SK-N-SH (cell line): Measurements from ENCODE around the gene PHF1. TPM values are rescaled to one million over a fixed set of nuclear protein-coding genes. Genes with fewer than 3 reads are reported as not detected.
A peak's percentile ranks its signal among the peaks of the same experiment; 100 is the strongest.

Source experiments
- CTCF ChIA-PET: fragments of 300-600, 350-600 bp; formaldehyde crosslinking; extraction: SDS; loops from one replicate; lab custom pipeline; 2021; lab: Yijun Ruan, JAX
- POLR2A ChIA-PET: fragments of 350-600 bp; sonication (Branson Sonifier 250); formaldehyde crosslinking; extraction: SDS; loops from one replicate; lab custom pipeline; 2020; ENCODE audit warnings: antibody characterized with exemption, inconsistent platforms; lab: Yijun Ruan, JAX
- DNase-seq: peaks from one replicate; pipeline ENCODE4 v3.0.0; 2012
- H2AFZ ChIP-seq: fragments of 200-600 bp; sonication (generic); 2 replicates; pipeline ENCODE4 v1.8.1; 2016; ENCODE audit warnings: antibody characterized with exemption, mild to moderate bottlenecking, low read depth
- H3F3A ChIP-seq: fragments of 200-600 bp; sonication (generic); replicated peaks from 2 replicates; pipeline ENCODE3; 2016; ENCODE audit warnings: antibody characterized with exemption, mild to moderate bottlenecking; ENCODE audit not compliant: insufficient read depth
- H3K27ac ChIP-seq, 2 experiments: fragments of 200-500 bp in 1 of 2; fragments of 200-600 bp in 1 of 2; sonication (Bioruptor generic) in 1 of 2; sonication (generic), shearing (Covaris generic) in 1 of 2; 2 replicates each; pipeline versions ENCODE4 v1.5.1 to v1.6.1; 2014 to 2016; ENCODE audit warnings: low read depth in 2 of 2, inconsistent platforms in 1 of 2, low read length in 1 of 2, mild to moderate bottlenecking in 1 of 2, mixed read lengths in 1 of 2
- H3K27me3 ChIP-seq: fragments of 200-600 bp; sonication (generic), shearing (Covaris generic); 2 replicates; pipeline ENCODE4 v1.6.1; 2016; ENCODE audit warnings: mixed run types; ENCODE audit not compliant: insufficient read depth
- H3K36me3 ChIP-seq, 2 experiments: fragments of 200-500 bp in 1 of 2; fragments of 200-600 bp in 1 of 2; sonication (Bioruptor generic) in 1 of 2; sonication (generic) in 1 of 2; replicated peaks in 1 of 2; 2 replicates each; pipeline versions ENCODE3 to v1.5.1; 2014 to 2016; ENCODE audit warnings: low read length in 1 of 2, mild to moderate bottlenecking in 1 of 2; ENCODE audit not compliant: insufficient read depth in 2 of 2, control insufficient read depth in 1 of 2
- H3K4me1 ChIP-seq, 2 experiments: fragments of 200-500 bp in 1 of 2; fragments of 200-600 bp in 1 of 2; sonication (Bioruptor generic) in 1 of 2; sonication (generic), shearing (Covaris generic) in 1 of 2; 2 replicates each; pipeline versions ENCODE4 v1.5.1 to v1.6.1; 2014 to 2016; ENCODE audit warnings: low read depth in 1 of 2, low read length in 1 of 2, mixed run types in 1 of 2; ENCODE audit not compliant: insufficient read depth in 2 of 2, control insufficient read depth in 1 of 2
- H3K4me2 ChIP-seq: fragments of 200-600 bp; sonication (generic), shearing (Covaris generic); 2 replicates; pipeline ENCODE4 v1.6.1; 2017; ENCODE audit warnings: mixed run types
- H3K4me3 ChIP-seq, 2 experiments: fragments of 200-500 bp in 1 of 2; fragments of 200-600 bp in 1 of 2; sonication (Bioruptor generic) in 1 of 2; sonication (generic), shearing (Covaris generic) in 1 of 2; 2 replicates each; pipeline versions ENCODE4 v1.5.1 to v1.8.1; 2014 to 2016; ENCODE audit warnings: low read depth in 2 of 2, inconsistent platforms in 1 of 2, low read length in 1 of 2, mild to moderate bottlenecking in 1 of 2, mixed read lengths in 1 of 2, moderate library complexity in 1 of 2
- H3K79me2 ChIP-seq: fragments of 200-600 bp; sonication (generic); 2 replicates; pipeline ENCODE4 v1.8.1; 2017; ENCODE audit warnings: mild to moderate bottlenecking; ENCODE audit not compliant: insufficient read depth
- H3K9ac ChIP-seq: fragments of 200-600 bp; sonication (generic); 2 replicates; pipeline ENCODE4 v1.6.1; 2017; ENCODE audit warnings: mixed run types
- H3K9me2 ChIP-seq: fragments of 200-600 bp; sonication (generic); 2 replicates; pipeline ENCODE4 v1.6.1; 2017; ENCODE audit warnings: mixed run types
- H3K9me3 ChIP-seq: fragments of 200-600 bp; sonication (generic); 2 replicates; pipeline ENCODE4 v1.6.1; 2017; ENCODE audit warnings: mixed run types, mild to moderate bottlenecking, moderate library complexity
- H4K20me1 ChIP-seq: fragments of 200-600 bp; sonication (generic); 2 replicates; pipeline ENCODE4 v1.6.1; 2017; ENCODE audit warnings: mild to moderate bottlenecking, mixed run types; ENCODE audit not compliant: insufficient read depth
- CHD2 ChIP-seq: fragments of 150-350 bp; IDR thresholded peaks from 2 replicates; pipeline ENCODE4 v1.6.1; 2018; ENCODE audit warnings: low read length; ENCODE audit not compliant: partially characterized antibody
- IRF3 ChIP-seq: fragments of 150-350 bp; IDR thresholded peaks from 2 replicates; pipeline ENCODE4 v1.6.1; 2016; ENCODE audit warnings: mild to moderate bottlenecking, low read depth, low read length
- JUND ChIP-seq: IDR thresholded peaks from 2 replicates; pipeline ENCODE4 v1.4.0; 2012
- MAX ChIP-seq: IDR thresholded peaks from 2 replicates; pipeline ENCODE4 v1.4.0; 2012; ENCODE audit warnings: low read depth
- MEF2A ChIP-seq: IDR thresholded peaks from 2 replicates; pipeline ENCODE4 v1.4.0; 2012; ENCODE audit warnings: low read depth, borderline replicate concordance
- MXI1 ChIP-seq: IDR thresholded peaks from 2 replicates; pipeline ENCODE4 v1.6.1; 2012; ENCODE audit warnings: mild to moderate bottlenecking, low read depth, low read length, improper control_type of control experiment
- NFIC ChIP-seq: IDR thresholded peaks from 2 replicates; pipeline ENCODE4 v1.4.0; 2012; ENCODE audit warnings: borderline replicate concordance
- SIN3A ChIP-seq: IDR thresholded peaks from 2 replicates; pipeline ENCODE4 v1.6.1; 2012; ENCODE audit warnings: low read depth, mild to moderate bottlenecking, low read length, moderate library complexity, borderline replicate concordance
- SMC3 ChIP-seq: IDR thresholded peaks from 2 replicates; pipeline ENCODE4 v1.6.1; 2012; ENCODE audit warnings: low read depth, low read length, improper control_type of control experiment
- USF2 ChIP-seq: fragments of 150-350 bp; IDR thresholded peaks from 2 replicates; pipeline ENCODE4 v1.6.1; 2017; ENCODE audit warnings: antibody characterized with exemption, low read length, low read depth, borderline replicate concordance
- ZBTB33 ChIP-seq: IDR thresholded peaks from 2 replicates; pipeline ENCODE4 v1.4.0; 2012; ENCODE audit warnings: low read depth, borderline replicate concordance
- WGBS: methylation state at CpG from one replicate; pipeline ENCODE4 v1.1.6; 2017; ENCODE audit warnings: low lambda C conversion rate; 5-methylcytosine and 5-hydroxymethylcytosine counted together
- polyA plus RNA-seq, 3 experiments: library from polyadenylated mRNA; depleted of rRNA; stranded (reverse); fragments of >200 nt; gene quantifications; 2 replicates each; pipeline ENCODE4 v1.2.3, GENCODE V29; 2012

The PHF1 gene
- polyA plus RNA-seq, 1 of the 3 experiments (the other 2 are of a cell fraction), result 48.7 TPM

- H3K4me1 ChIP-seq, result no peaks in the 10 kb centered on the region
- no peak overlapping the region for H3K4me2 ChIP-seq
- H3K9me2 ChIP-seq, result no peaks in the 10 kb centered on the region
- WGBS, result 90% methylated on average over 7 of the region's 9 CpGs
- no peaks in the 10 kb centered on the region for H4K20me1 ChIP-seq
- ChIA-PET CTCF (interaction anchor here (1.4 to 3.3 kb wide), 3 partner anchors 9 to 14 kb away, joined by 3 to 16 read pairs (median 4); partner anchors contain the start of gene ZBTB9), POLR2A (no interaction called here)
- no peak overlapping the region for H3K27ac ChIP-seq
- no peak overlapping the region for H3K9ac ChIP-seq
- no peaks in the 10 kb centered on the region for H3F3A ChIP-seq
- TF ChIP-seq JUND, result no peak
- no peak for TF ChIP-seq IRF3
- TF ChIP-seq SMC3, result no peak
- TF ChIP-seq ZBTB33, result no peak
- TF ChIP-seq USF2, result no peak
- no peak for TF ChIP-seq MAX
- no peak for TF ChIP-seq MXI1
- TF ChIP-seq MEF2A, result no peak
- H3K27me3 ChIP-seq, result no peaks in the 10 kb centered on the region
- DNase-seq, result peak; percentile 9
- H3K36me3 ChIP-seq, result peaks cover 22 to 42% of the 10 kb centered on the region in 2 experiments
- no peak overlapping the region for H2AFZ ChIP-seq
- no peaks in the 10 kb centered on the region for H3K9me3 ChIP-seq
- no peaks in the 10 kb centered on the region for H3K79me2 ChIP-seq
- no peak overlapping the region for H3K4me3 ChIP-seq
Observed at GRCh38 chr6:33439956-33440648, 29.3 kb downstream of the PHF1 start.

GRCh38 chr6:33440649-33441309 lies 30.0 kb downstream of the PHF1 start:
- H3K27ac ChIP-seq, result no peak overlapping the region
- no peak overlapping the region for H3K4me2 ChIP-seq
- POLR2A ChIA-PET, result interaction anchor here (2.2 kb wide), 1 partner anchor 10 kb away, joined by 9 read pairs; no protein-coding TSS in a partner anchor
- H3K4me1 ChIP-seq, result no peaks in the 10 kb centered on the region
- no peak overlapping the region for H3K4me3 ChIP-seq
- H3K36me3 ChIP-seq, result peaks cover 22 to 36% of the 10 kb centered on the region in 2 experiments
- CTCF ChIA-PET, result interaction anchor here (1.4 to 3.3 kb wide), 3 partner anchors 10 to 15 kb away, joined by 4 to 16 read pairs (median 4); partner anchors contain the start of gene ZBTB9
- no peak overlapping the region for H3K9ac ChIP-seq
- no peaks in the 10 kb centered on the region for H3F3A ChIP-seq
- WGBS, result 89% methylated on average over 17 of the region's 19 CpGs
- no peaks in the 10 kb centered on the region for H3K9me2 ChIP-seq
- no peaks in the 10 kb centered on the region for H4K20me1 ChIP-seq
- no peak overlapping the region for H2AFZ ChIP-seq
- H3K9me3 ChIP-seq, result no peaks in the 10 kb centered on the region
- peak; percentile 12 for DNase-seq
- no peaks in the 10 kb centered on the region for H3K27me3 ChIP-seq
- H3K79me2 ChIP-seq, result no peaks in the 10 kb centered on the region
- no peak for TF ChIP-seq CHD2
- TF ChIP-seq SMC3, result no peak
- no peak for TF ChIP-seq JUND
- TF ChIP-seq NFIC, result no peak
- TF ChIP-seq SIN3A, result no peak
- no peak for TF ChIP-seq MXI1
